KMS-11 (cell line): ENCODE results near the gene INPP5D.

ENCODE experiments used
- H2AFZ ChIP-seq: fragments of 200-600 bp; sonication (generic); 2 replicates; pipeline ENCODE4 v1.6.1; 2016; ENCODE audit warnings: antibody characterized with exemption, mixed run types, low read depth
- H3K27ac ChIP-seq: fragments of 200-600 bp; sonication (generic); 2 replicates; pipeline ENCODE4 v1.6.1; 2016; ENCODE audit warnings: mild to moderate bottlenecking, mixed run types
- H3K27me3 ChIP-seq: fragments of 200-600 bp; sonication (generic); 2 replicates; pipeline ENCODE4 v1.6.1; 2017; ENCODE audit warnings: mild to moderate bottlenecking, low read depth, mixed run types, moderate library complexity; ENCODE audit not compliant: insufficient read depth
- H3K36me3 ChIP-seq: fragments of 200-600 bp; sonication (generic); 2 replicates; pipeline ENCODE4 v1.6.1; 2017; ENCODE audit warnings: mild to moderate bottlenecking, mixed run types; ENCODE audit not compliant: insufficient read depth
- H3K4me1 ChIP-seq: fragments of 200-600 bp; sonication (generic); 2 replicates; pipeline ENCODE4 v1.6.1; 2016; ENCODE audit warnings: mild to moderate bottlenecking, low read depth, mixed run types; ENCODE audit not compliant: poor library complexity, severe bottlenecking
- H3K4me2 ChIP-seq: fragments of 200-600 bp; sonication (generic); 2 replicates; pipeline ENCODE4 v1.7.0; 2016; ENCODE audit warnings: mild to moderate bottlenecking, mixed run types
- H3K4me3 ChIP-seq: fragments of 200-600 bp; sonication (generic); IDR thresholded peaks from 2 replicates; pipeline ENCODE4 v1.6.1; 2017; ENCODE audit warnings: low read depth, low read length, mixed read lengths; ENCODE audit not compliant: insufficient read depth
- H3K79me2 ChIP-seq: fragments of 200-600 bp; sonication (generic); 2 replicates; pipeline ENCODE4 v1.6.1; 2016; ENCODE audit warnings: low read depth, mixed run types; ENCODE audit not compliant: insufficient read depth
- H3K9ac ChIP-seq: fragments of 200-600 bp; sonication (generic); 2 replicates; pipeline ENCODE4 v1.6.1; 2016; ENCODE audit warnings: mild to moderate bottlenecking, mixed run types
- H4K20me1 ChIP-seq: fragments of 200-600 bp; sonication (generic); 2 replicates; pipeline ENCODE4 v1.6.1; 2016; ENCODE audit warnings: mild to moderate bottlenecking, mixed run types; ENCODE audit not compliant: insufficient read depth
- TF ChIP-seq, protein P1 (sequence below): fragments of 200-600 bp; sonication (generic); conservative IDR thresholded peaks from 2 replicates; pipeline ENCODE4 v1.6.1; 2017; ENCODE audit warnings: low read depth, mild to moderate bottlenecking, antibody characterized with exemption, low read length, moderate library complexity, mixed read lengths

Gene INPP5D

GRCh38 chr2:233116946-233117345 is 56.8 kb downstream of the INPP5D start:
- H3K4me1 ChIP-seq, result no peaks in the 10 kb centered on the region
- no peaks in the 10 kb centered on the region; the same call in 1 of the 2 replicates for H3K79me2 ChIP-seq
- no peak overlapping the region for H3K27ac ChIP-seq
- no peaks in the 10 kb centered on the region for H3K36me3 ChIP-seq
- H4K20me1 ChIP-seq, result no peaks in the 10 kb centered on the region
- H3K4me2 ChIP-seq, result no peak overlapping the region
- no peak overlapping the region for H3K4me3 ChIP-seq
- no peaks in the 10 kb centered on the region for H3K27me3 ChIP-seq
- TF ChIP-seq, protein P1, sequence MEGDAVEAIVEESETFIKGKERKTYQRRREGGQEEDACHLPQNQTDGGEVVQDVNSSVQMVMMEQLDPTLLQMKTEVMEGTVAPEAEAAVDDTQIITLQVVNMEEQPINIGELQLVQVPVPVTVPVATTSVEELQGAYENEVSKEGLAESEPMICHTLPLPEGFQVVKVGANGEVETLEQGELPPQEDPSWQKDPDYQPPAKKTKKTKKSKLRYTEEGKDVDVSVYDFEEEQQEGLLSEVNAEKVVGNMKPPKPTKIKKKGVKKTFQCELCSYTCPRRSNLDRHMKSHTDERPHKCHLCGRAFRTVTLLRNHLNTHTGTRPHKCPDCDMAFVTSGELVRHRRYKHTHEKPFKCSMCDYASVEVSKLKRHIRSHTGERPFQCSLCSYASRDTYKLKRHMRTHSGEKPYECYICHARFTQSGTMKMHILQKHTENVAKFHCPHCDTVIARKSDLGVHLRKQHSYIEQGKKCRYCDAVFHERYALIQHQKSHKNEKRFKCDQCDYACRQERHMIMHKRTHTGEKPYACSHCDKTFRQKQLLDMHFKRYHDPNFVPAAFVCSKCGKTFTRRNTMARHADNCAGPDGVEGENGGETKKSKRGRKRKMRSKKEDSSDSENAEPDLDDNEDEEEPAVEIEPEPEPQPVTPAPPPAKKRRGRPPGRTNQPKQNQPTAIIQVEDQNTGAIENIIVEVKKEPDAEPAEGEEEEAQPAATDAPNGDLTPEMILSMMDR, result no peak
- no peak overlapping the region for H2AFZ ChIP-seq
- H3K9ac ChIP-seq, result no peak overlapping the region

DNA sequence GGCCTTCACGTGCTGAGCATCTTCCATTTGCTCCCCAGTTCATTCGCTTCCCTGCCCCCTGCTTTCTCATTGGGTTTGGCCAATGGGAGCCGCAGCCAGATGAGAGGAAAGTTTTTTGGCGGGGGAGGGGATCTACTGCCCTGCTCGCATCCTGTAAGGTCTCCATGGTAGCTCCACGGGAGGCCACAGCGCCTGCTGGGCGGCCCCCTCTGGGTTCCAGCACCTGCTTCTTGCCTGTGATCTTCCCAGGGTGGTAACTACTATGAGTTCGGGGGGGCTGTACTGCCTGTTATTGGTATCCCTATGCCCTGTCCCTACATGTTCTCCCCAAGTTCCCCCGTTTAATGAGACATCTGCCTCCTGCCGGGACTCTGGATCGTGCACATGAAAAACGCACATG is 57.2 kb downstream of the INPP5D start:
- no peaks in the 10 kb centered on the region for H4K20me1 ChIP-seq
- H3K9ac ChIP-seq, result no peak overlapping the region
- TF ChIP-seq, protein P1, result no peak
- no peak overlapping the region for H3K4me3 ChIP-seq
- H3K4me2 ChIP-seq, result no peak overlapping the region
- no peaks in the 10 kb centered on the region; the same call in 1 of the 2 replicates for H3K79me2 ChIP-seq
- H3K4me1 ChIP-seq, result no peaks in the 10 kb centered on the region
- no peak overlapping the region for H2AFZ ChIP-seq
- no peak overlapping the region for H3K27ac ChIP-seq
- no peaks in the 10 kb centered on the region for H3K27me3 ChIP-seq
- no peaks in the 10 kb centered on the region for H3K36me3 ChIP-seq

GRCh38 chr2:233117811-233118647 is 57.9 kb downstream of the INPP5D start:
- no peaks in the 10 kb centered on the region for H3K36me3 ChIP-seq
- H3K4me3 ChIP-seq, result no peak overlapping the region
- no peaks in the 10 kb centered on the region for H3K27me3 ChIP-seq
- H4K20me1 ChIP-seq, result no peaks in the 10 kb centered on the region
- H3K4me2 ChIP-seq, result no peak overlapping the region
- TF ChIP-seq, protein P1, result no peak
- no peak overlapping the region for H2AFZ ChIP-seq
- no peaks in the 10 kb centered on the region; the same call in 1 of the 2 replicates for H3K79me2 ChIP-seq
- no peaks in the 10 kb centered on the region for H3K4me1 ChIP-seq
- H3K27ac ChIP-seq, result no peak overlapping the region
- no peak overlapping the region for H3K9ac ChIP-seq

- H3K79me2 ChIP-seq, result no peaks in the 10 kb centered on the region; the same call in 1 of the 2 replicates
- H3K4me1 ChIP-seq, result no peaks in the 10 kb centered on the region
- no peaks in the 10 kb centered on the region for H4K20me1 ChIP-seq
- no peak overlapping the region for H3K27ac ChIP-seq
- no peak overlapping the region for H3K4me3 ChIP-seq
- H3K27me3 ChIP-seq, result no peaks in the 10 kb centered on the region
- no peak overlapping the region for H3K4me2 ChIP-seq
- no peaks in the 10 kb centered on the region for H3K36me3 ChIP-seq
- H3K9ac ChIP-seq, result no peak overlapping the region
- TF ChIP-seq, protein P1, result no peak
- H2AFZ ChIP-seq, result no peak overlapping the region
Measured at GRCh38 chr2:233118648-233119000, 58.5 kb downstream of the INPP5D start.
